Endothelial cell of umbilical vein (primary cell): Measurements from ENCODE around the gene RBM18.

Experiments
- CTCF ChIP-seq, 2 donors: IDR thresholded peaks; 1 replicate in 1 of 2; 2 replicates in 1 of 2; pipeline ENCODE4 v1.5.1; 2011; ENCODE audit warnings: low read length in 2 of 2, mild to moderate bottlenecking in 2 of 2, moderate library complexity in 2 of 2, control low read depth in 1 of 2, inconsistent platforms in 1 of 2, low read depth in 1 of 2; ENCODE audit not compliant: insufficient read depth in 1 of 2; ENCODE audit errors: extremely low read depth in 1 of 2
- EZH2 ChIP-seq: IDR thresholded peaks from 2 replicates; pipeline ENCODE4 v1.6.1; 2012; ENCODE audit warnings: borderline replicate concordance, low read depth, mild to moderate bottlenecking, moderate library complexity, low read length, inconsistent platforms; ENCODE audit not compliant: severe bottlenecking
- FOS ChIP-seq: IDR thresholded peaks from 2 replicates; pipeline ENCODE4 v1.6.1; 2011; ENCODE audit warnings: mild to moderate bottlenecking, low read length, moderate library complexity, borderline replicate concordance; ENCODE audit not compliant: insufficient read depth
- JUN ChIP-seq: IDR thresholded peaks from 2 replicates; pipeline ENCODE4 v1.6.1; 2011; ENCODE audit warnings: borderline replicate concordance, low read depth; ENCODE audit not compliant: insufficient read length, insufficient read depth
- MAX ChIP-seq: IDR thresholded peaks from 2 replicates; pipeline ENCODE4 v1.6.1; 2011; ENCODE audit not compliant: insufficient read depth, insufficient read length
- POLR2A ChIP-seq: IDR thresholded peaks from 2 replicates; pipeline ENCODE4 v1.6.1; 2012; ENCODE audit warnings: low read depth, mild to moderate bottlenecking, control low read depth, low read length
- POLR2AphosphoS5 ChIP-seq: IDR thresholded peaks from 2 replicates; pipeline ENCODE4 v1.6.1; 2012; ENCODE audit warnings: low read depth, mild to moderate bottlenecking, control low read depth, low read length, moderate library complexity; ENCODE audit not compliant: insufficient read depth

GRCh38 chr9:122291458-122291857 is 26.8 kb upstream of the RBM18 start:
- TF ChIP-seq CTCF (IDR thresholded peaks at IDR 0.05; ENCODE audit: extremely low read depth in 1 of 2, insufficient read depth in 1 of 2, low read depth in 1 of 2, low read length in 2 of 2) (no peak), EZH2 (no peak), POLR2A (no peak), JUN (no peak), FOS (no peak), POLR2AphosphoS5 (no peak), MAX (no peak)
